ENCODE data around the gene CAPG. TPM values are rescaled to one million over a fixed set of nuclear protein-coding genes. Genes with fewer than 3 reads are reported as not detected.
A peak's percentile ranks its signal among the peaks of the same experiment; 100 is the strongest.

Gene CAPG
- total RNA-seq, 1 experiment from 2014 or later = 202 TPM

GRCh38 chr2:85445316-85446295 lies 35.4 kb upstream of the CAPG start:
- in situ Hi-C loops (cut with HindIII; ENCODE audit: low pct_unique_long_range_greater_than_20kb, low sequenced_read_pairs) = no loop called here

More at GRCh38 chr2:85445316-85446295, 35.4 kb upstream of the CAPG start:
- no peaks in the 10 kb centered on the region for H3K36me3 ChIP-seq (ENCODE audit: control insufficient read depth, insufficient read depth, low read length)
- H3K4me3 ChIP-seq (ENCODE audit: low read depth in 2 of 2, low read length in 2 of 2) = no peak overlapping the region
- CTCF ChIA-PET = interaction anchor here (0.9 kb wide), 1 partner anchor 25 kb away, joined by 3 read pairs; no protein-coding TSS in a partner anchor
- peaks cover 27% of the 10 kb centered on the region for H3K4me1 ChIP-seq (ENCODE audit: control insufficient read depth, insufficient read depth, low read length)
- TF ChIP-seq REST (IDR thresholded peaks at IDR 0.05; ENCODE audit: insufficient read depth in 1 of 2, low read depth in 2 of 2, low read length in 1 of 2) (no peak), POLR2AphosphoS5 (IDR thresholded peaks at IDR 0.05; ENCODE audit: low read depth, low read length) (no peak), TCF7L2 (IDR thresholded peaks at IDR 0.05; ENCODE audit: low read depth, low read length) (no peak), CTCF (IDR thresholded peaks at IDR 0.05) (no peak), SIN3A (IDR thresholded peaks at IDR 0.05; ENCODE audit: borderline replicate concordance, insufficient read depth, low read depth, low read length) (no peak)
- H3K27ac ChIP-seq (ENCODE audit: low read length) = peak overlapping the region; percentile 81; the same call in 1 of the 2 replicates
- no peaks in the 10 kb centered on the region for H3K27me3 ChIP-seq (ENCODE audit: control insufficient read depth, insufficient read depth, low read length)
- POLR2A ChIA-PET = interaction anchor here (0.5 kb wide), 1 partner anchor 133 kb away, joined by 3 read pairs; no protein-coding TSS in a partner anchor
- BruUV-seq (replicated peaks) = no TSS peak
- ATAC-seq (0 out of 2 replicates have a peak, but pooled peaks have one; percentile 42), DNase-seq (ENCODE audit: low read depth, low spot score) (no peak)
- intact Hi-C loops (cut with micrococcal nuclease; ENCODE audit: unreplicated experiment) = no loop called here
- H3K9me3 ChIP-seq (ENCODE audit: control insufficient read depth, insufficient read depth, low read depth, low read length) = no peaks in the 10 kb centered on the region

Data from Panc1 (cell line).